SK-N-SH treated with all-trans-retinoic acid at 6 μM for 48 hours (cell line): ENCODE data around the gene PFKFB2.

Experiments used
- CREB5 ChIP-seq: fragments of 250-450 bp; sonication (Bioruptor Pico); IDR thresholded peaks from 2 replicates; pipeline ENCODE4 v1.5.1; 2020; ENCODE audit warnings: low read depth, mild to moderate bottlenecking, moderate library complexity
- TCF4 ChIP-seq: fragments of 250-450 bp; sonication (Bioruptor Pico); IDR thresholded peaks from 2 replicates; pipeline ENCODE4 v1.8.0; 2021; ENCODE audit warnings: mild to moderate bottlenecking, moderate library complexity, borderline replicate concordance
- TOX ChIP-seq: fragments of 250-450 bp; sonication (Bioruptor Pico); IDR thresholded peaks from 2 replicates; pipeline ENCODE4 v1.8.0; 2021; ENCODE audit warnings: mild to moderate bottlenecking, moderate library complexity, borderline replicate concordance
- ZFP30 ChIP-seq: fragments of 450-650 bp; formaldehyde crosslinking; IDR thresholded peaks from 2 replicates; pipeline ENCODE4 v1.5.0; 2022; ENCODE audit warnings: mild to moderate bottlenecking, moderate library complexity

GRCh38 chr1:207040181-207040533 is 12.9 kb upstream of the PFKFB2 start:
- TF ChIP-seq TOX (CRISPR knock-in tag), result no peak
- no peak for TF ChIP-seq TCF4 (CRISPR knock-in tag)
- no peak for TF ChIP-seq CREB5 (CRISPR knock-in tag)
- no peak for TF ChIP-seq ZFP30
